ENCODE data around the gene SP5.

The SP5 gene

DNA sequence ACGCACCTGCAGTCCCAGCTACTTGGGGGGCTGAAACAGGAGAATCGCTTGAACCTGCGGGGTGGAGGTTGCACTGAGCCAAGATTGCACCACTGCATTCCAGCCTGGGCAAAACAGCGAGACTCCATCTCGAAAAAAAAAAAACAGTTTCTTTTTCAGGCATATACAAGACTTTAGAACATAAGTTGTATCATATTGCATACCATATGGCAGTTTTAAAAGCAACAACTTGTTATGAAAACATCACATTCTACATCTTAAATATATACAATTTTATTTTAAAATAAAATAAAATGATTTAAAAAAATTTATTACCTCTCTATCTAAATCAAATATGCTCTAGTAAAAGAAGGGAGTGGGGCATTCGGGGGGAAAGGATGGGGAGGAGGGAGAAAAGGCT is 39.4 kb upstream of the SP5 start:
- no peaks in the 10 kb centered on the region for H3K9me3 Mint-ChIP-seq
- no peaks in the 10 kb centered on the region for H3K27me3 Mint-ChIP-seq (ENCODE audit: low read depth)
- no peaks in the 10 kb centered on the region for H3K36me3 Mint-ChIP-seq (ENCODE audit: low read depth)
- H3K4me1 Mint-ChIP-seq: peaks cover 20% of the 10 kb centered on the region
- H3K27ac Mint-ChIP-seq: no peak overlapping the region
- TF ChIP-seq, protein P1, sequence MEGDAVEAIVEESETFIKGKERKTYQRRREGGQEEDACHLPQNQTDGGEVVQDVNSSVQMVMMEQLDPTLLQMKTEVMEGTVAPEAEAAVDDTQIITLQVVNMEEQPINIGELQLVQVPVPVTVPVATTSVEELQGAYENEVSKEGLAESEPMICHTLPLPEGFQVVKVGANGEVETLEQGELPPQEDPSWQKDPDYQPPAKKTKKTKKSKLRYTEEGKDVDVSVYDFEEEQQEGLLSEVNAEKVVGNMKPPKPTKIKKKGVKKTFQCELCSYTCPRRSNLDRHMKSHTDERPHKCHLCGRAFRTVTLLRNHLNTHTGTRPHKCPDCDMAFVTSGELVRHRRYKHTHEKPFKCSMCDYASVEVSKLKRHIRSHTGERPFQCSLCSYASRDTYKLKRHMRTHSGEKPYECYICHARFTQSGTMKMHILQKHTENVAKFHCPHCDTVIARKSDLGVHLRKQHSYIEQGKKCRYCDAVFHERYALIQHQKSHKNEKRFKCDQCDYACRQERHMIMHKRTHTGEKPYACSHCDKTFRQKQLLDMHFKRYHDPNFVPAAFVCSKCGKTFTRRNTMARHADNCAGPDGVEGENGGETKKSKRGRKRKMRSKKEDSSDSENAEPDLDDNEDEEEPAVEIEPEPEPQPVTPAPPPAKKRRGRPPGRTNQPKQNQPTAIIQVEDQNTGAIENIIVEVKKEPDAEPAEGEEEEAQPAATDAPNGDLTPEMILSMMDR (IDR thresholded peaks at IDR 0.05; ENCODE audit: unreplicated experiment in 3 of 3): no peak
- no peak overlapping the region for H3K4me3 Mint-ChIP-seq

GRCh38 chr2:170679607-170680079 is 35.5 kb upstream of the SP5 start:
- no peaks in the 10 kb centered on the region for H3K36me3 Mint-ChIP-seq (ENCODE audit: low read depth)
- H3K27ac Mint-ChIP-seq: peak overlapping the region in 2 of 3 experiments; percentile 6 to 23
- TF ChIP-seq, protein P1 (IDR thresholded peaks at IDR 0.05; ENCODE audit: unreplicated experiment in 3 of 3): no peak
- H3K27me3 Mint-ChIP-seq (ENCODE audit: low read depth): no peaks in the 10 kb centered on the region
- peaks cover 29% of the 10 kb centered on the region for H3K4me1 Mint-ChIP-seq
- H3K9me3 Mint-ChIP-seq: no peaks in the 10 kb centered on the region
- H3K4me3 Mint-ChIP-seq: no peak overlapping the region

- Mint-ChIP-seq H3K27ac (peak overlapping the region in 1 of 3 experiments; percentile 6), H3K9me3 (no peaks in the 10 kb centered on the region), H3K4me3 (no peak overlapping the region), H3K27me3 (ENCODE audit: low read depth) (no peaks in the 10 kb centered on the region), H3K36me3 (ENCODE audit: low read depth) (no peaks in the 10 kb centered on the region), H3K4me1 (peaks cover 29% of the 10 kb centered on the region)
- TF ChIP-seq, protein P1 (IDR thresholded peaks at IDR 0.05; ENCODE audit: unreplicated experiment in 3 of 3): no peak
Measured at GRCh38 chr2:170680172-170680941, 34.8 kb upstream of the SP5 start.

GRCh38 chr2:170681311-170681710 is 33.8 kb upstream of the SP5 start:
- H3K36me3 Mint-ChIP-seq (ENCODE audit: low read depth): no peaks in the 10 kb centered on the region
- H3K27me3 Mint-ChIP-seq (ENCODE audit: low read depth): peaks cover 4% of the 10 kb centered on the region
- TF ChIP-seq, protein P1 (IDR thresholded peaks at IDR 0.05; ENCODE audit: unreplicated experiment in 3 of 3): no peak
- no peak overlapping the region for H3K27ac Mint-ChIP-seq
- no peaks in the 10 kb centered on the region for H3K9me3 Mint-ChIP-seq
- H3K4me3 Mint-ChIP-seq: no peak overlapping the region
- peaks cover 29% of the 10 kb centered on the region for H3K4me1 Mint-ChIP-seq

GRCh38 chr2:170685591-170685990 is 29.5 kb upstream of the SP5 start:
- peaks cover 13% of the 10 kb centered on the region for H3K4me1 Mint-ChIP-seq
- no peak overlapping the region for H3K4me3 Mint-ChIP-seq
- no peaks in the 10 kb centered on the region for H3K36me3 Mint-ChIP-seq (ENCODE audit: low read depth)
- H3K27me3 Mint-ChIP-seq (ENCODE audit: low read depth): peaks cover 4% of the 10 kb centered on the region
- H3K9me3 Mint-ChIP-seq: no peaks in the 10 kb centered on the region
- TF ChIP-seq, protein P1 (IDR thresholded peaks at IDR 0.05; ENCODE audit: unreplicated experiment in 3 of 3): no peak
- H3K27ac Mint-ChIP-seq: no peak overlapping the region

- no peak overlapping the region for H3K27ac Mint-ChIP-seq
- H3K27me3 Mint-ChIP-seq (ENCODE audit: low read depth): peaks cover 9% of the 10 kb centered on the region
- H3K36me3 Mint-ChIP-seq (ENCODE audit: low read depth): no peaks in the 10 kb centered on the region
- peaks cover 21% of the 10 kb centered on the region for H3K4me1 Mint-ChIP-seq
- H3K9me3 Mint-ChIP-seq: no peaks in the 10 kb centered on the region
- TF ChIP-seq, protein P1 (IDR thresholded peaks at IDR 0.05; ENCODE audit: unreplicated experiment in 3 of 3): no peak
- H3K4me3 Mint-ChIP-seq: no peak overlapping the region
Measured at GRCh38 chr2:170689481-170689880, 25.7 kb upstream of the SP5 start.

Data from nephron (organoid).